Measurements from ENCODE around the gene SNX1.

GRCh38 chr15:64185146-64185911 is 89.5 kb downstream of the SNX1 start:
- TF ChIP-seq, protein P1, sequence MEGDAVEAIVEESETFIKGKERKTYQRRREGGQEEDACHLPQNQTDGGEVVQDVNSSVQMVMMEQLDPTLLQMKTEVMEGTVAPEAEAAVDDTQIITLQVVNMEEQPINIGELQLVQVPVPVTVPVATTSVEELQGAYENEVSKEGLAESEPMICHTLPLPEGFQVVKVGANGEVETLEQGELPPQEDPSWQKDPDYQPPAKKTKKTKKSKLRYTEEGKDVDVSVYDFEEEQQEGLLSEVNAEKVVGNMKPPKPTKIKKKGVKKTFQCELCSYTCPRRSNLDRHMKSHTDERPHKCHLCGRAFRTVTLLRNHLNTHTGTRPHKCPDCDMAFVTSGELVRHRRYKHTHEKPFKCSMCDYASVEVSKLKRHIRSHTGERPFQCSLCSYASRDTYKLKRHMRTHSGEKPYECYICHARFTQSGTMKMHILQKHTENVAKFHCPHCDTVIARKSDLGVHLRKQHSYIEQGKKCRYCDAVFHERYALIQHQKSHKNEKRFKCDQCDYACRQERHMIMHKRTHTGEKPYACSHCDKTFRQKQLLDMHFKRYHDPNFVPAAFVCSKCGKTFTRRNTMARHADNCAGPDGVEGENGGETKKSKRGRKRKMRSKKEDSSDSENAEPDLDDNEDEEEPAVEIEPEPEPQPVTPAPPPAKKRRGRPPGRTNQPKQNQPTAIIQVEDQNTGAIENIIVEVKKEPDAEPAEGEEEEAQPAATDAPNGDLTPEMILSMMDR (IDR thresholded peaks at IDR 0.05; ENCODE audit: poor library complexity, severe bottlenecking) = no peak
- TF ChIP-seq POLR2AphosphoS5 (IDR thresholded peaks at IDR 0.05) (no peak), EZH2 (IDR thresholded peaks at IDR 0.05; ENCODE audit: borderline replicate concordance, insufficient read depth, low read length, poor library complexity, severe bottlenecking) (no peak), REST (IDR thresholded peaks at IDR 0.05; ENCODE audit: borderline replicate concordance) (no peak), TAF1 (IDR thresholded peaks at IDR 0.05; ENCODE audit: low read depth) (no peak), EP300 (conservative IDR thresholded peaks at IDR 0.05; ENCODE audit: poor library complexity, severe bottlenecking) (no peak), SMC3 (conservative IDR thresholded peaks at IDR 0.05; ENCODE audit: poor library complexity) (no peak), MXI1 (conservative IDR thresholded peaks at IDR 0.05; ENCODE audit: poor library complexity, severe bottlenecking) (no peak)
